Vagina (tissue), 2 donors: ENCODE data around the gene NFS1.

Experiments
- POLR2A ChIP-seq, 2 donors: fragments of 450-650 bp; IDR thresholded peaks; one replicate each; pipeline ENCODE4 v1.6.1; 2017; ENCODE audit warnings: antibody characterized with exemption in 2 of 2, mild to moderate bottlenecking in 2 of 2, moderate library complexity in 2 of 2
- POLR2AphosphoS5 ChIP-seq, 2 donors: sonication (generic); formaldehyde crosslinking; IDR thresholded peaks; one replicate each; pipeline ENCODE4 v1.9.0; 2017; ENCODE audit warnings: antibody characterized with exemption in 2 of 2, mild to moderate bottlenecking in 2 of 2, low read depth in 1 of 2; ENCODE audit not compliant: insufficient read depth in 1 of 2
- TF ChIP-seq, protein P1 (sequence below), 3 experiments: fragments of 450-650 bp in 2 of 3; fragments of 200-600 bp in 1 of 3; sonication (generic) in 1 of 3; IDR thresholded peaks; one replicate each; pipeline ENCODE4 v1.5.1; 2017 to 2019; ENCODE audit warnings: antibody characterized with exemption in 3 of 3, mild to moderate bottlenecking in 2 of 3, moderate library complexity in 2 of 3

GRCh38 chr20:35720165-35721123, 21.3 kb upstream of the NFS1 start:
- TF ChIP-seq, protein P1, sequence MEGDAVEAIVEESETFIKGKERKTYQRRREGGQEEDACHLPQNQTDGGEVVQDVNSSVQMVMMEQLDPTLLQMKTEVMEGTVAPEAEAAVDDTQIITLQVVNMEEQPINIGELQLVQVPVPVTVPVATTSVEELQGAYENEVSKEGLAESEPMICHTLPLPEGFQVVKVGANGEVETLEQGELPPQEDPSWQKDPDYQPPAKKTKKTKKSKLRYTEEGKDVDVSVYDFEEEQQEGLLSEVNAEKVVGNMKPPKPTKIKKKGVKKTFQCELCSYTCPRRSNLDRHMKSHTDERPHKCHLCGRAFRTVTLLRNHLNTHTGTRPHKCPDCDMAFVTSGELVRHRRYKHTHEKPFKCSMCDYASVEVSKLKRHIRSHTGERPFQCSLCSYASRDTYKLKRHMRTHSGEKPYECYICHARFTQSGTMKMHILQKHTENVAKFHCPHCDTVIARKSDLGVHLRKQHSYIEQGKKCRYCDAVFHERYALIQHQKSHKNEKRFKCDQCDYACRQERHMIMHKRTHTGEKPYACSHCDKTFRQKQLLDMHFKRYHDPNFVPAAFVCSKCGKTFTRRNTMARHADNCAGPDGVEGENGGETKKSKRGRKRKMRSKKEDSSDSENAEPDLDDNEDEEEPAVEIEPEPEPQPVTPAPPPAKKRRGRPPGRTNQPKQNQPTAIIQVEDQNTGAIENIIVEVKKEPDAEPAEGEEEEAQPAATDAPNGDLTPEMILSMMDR (IDR thresholded peaks at IDR 0.05) = no peak
- TF ChIP-seq POLR2A (IDR thresholded peaks at IDR 0.05) (no peak), POLR2AphosphoS5 (IDR thresholded peaks at IDR 0.05; ENCODE audit: insufficient read depth in 1 of 2, low read depth in 1 of 2) (no peak)
